Measurements from ENCODE around the gene PGS1.
A peak's percentile ranks its signal among the peaks of the same experiment; 100 is the strongest.

The PGS1 gene

GRCh38 chr17:78403822-78404221 lies 25.4 kb downstream of the PGS1 start:
- no peak for DNase-seq (ENCODE audit: low spot score)
- CTCF ChIA-PET: no interaction called here
- TF ChIP-seq, protein P1, sequence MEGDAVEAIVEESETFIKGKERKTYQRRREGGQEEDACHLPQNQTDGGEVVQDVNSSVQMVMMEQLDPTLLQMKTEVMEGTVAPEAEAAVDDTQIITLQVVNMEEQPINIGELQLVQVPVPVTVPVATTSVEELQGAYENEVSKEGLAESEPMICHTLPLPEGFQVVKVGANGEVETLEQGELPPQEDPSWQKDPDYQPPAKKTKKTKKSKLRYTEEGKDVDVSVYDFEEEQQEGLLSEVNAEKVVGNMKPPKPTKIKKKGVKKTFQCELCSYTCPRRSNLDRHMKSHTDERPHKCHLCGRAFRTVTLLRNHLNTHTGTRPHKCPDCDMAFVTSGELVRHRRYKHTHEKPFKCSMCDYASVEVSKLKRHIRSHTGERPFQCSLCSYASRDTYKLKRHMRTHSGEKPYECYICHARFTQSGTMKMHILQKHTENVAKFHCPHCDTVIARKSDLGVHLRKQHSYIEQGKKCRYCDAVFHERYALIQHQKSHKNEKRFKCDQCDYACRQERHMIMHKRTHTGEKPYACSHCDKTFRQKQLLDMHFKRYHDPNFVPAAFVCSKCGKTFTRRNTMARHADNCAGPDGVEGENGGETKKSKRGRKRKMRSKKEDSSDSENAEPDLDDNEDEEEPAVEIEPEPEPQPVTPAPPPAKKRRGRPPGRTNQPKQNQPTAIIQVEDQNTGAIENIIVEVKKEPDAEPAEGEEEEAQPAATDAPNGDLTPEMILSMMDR (conservative IDR thresholded peaks at IDR 0.05; ENCODE audit: low read depth): no peak
- POLR2A ChIA-PET (ENCODE audit: low non-redundant PET): no interaction called here
- H3K27ac ChIP-seq: no peak overlapping the region

DNA sequence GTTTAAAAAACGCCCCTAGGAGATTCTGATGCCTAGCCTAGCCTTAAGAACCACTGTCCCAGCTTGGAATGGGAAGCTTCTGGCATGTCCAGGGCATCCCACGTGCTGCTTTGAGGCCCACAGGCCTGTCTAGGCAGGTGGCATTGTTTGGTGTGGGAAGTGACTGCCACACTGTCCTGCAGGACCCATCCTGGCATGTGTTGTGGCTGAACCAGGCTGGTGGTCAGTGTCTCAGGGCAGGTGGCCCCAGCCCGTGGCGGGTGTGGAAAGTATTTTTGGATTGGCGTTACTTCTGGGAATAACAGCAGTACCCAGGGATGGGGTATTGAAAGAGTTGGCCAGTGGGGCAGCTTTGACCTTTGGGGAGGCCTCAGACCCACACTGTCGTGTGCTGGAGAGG lies 27.9 kb downstream of the PGS1 start:
- POLR2A ChIA-PET (ENCODE audit: low non-redundant PET): no interaction called here
- no peak overlapping the region for H3K27ac ChIP-seq
- TF ChIP-seq, protein P1 (conservative IDR thresholded peaks at IDR 0.05; ENCODE audit: low read depth): no peak
- DNase-seq (ENCODE audit: low spot score): no peak
- CTCF ChIA-PET: no interaction called here

- ChIA-PET POLR2A (ENCODE audit: low non-redundant PET) (no interaction called here), CTCF (no interaction called here)
- DNase-seq (ENCODE audit: low spot score): no peak
- TF ChIP-seq, protein P1 (conservative IDR thresholded peaks at IDR 0.05; ENCODE audit: low read depth): no peak
- H3K27ac ChIP-seq: peak overlapping the region; percentile 34
Measured at GRCh38 chr17:78406920-78407319, 28.5 kb downstream of the PGS1 start.

- CTCF ChIA-PET: interaction anchor here (0.7 kb wide), 1 partner anchor 322 kb away, joined by 3 read pairs; no protein-coding TSS in a partner anchor
- POLR2A ChIA-PET (ENCODE audit: low non-redundant PET): no interaction called here
Measured at GRCh38 chr17:78407387-78408000, 29.0 kb downstream of the PGS1 start.

DNA sequence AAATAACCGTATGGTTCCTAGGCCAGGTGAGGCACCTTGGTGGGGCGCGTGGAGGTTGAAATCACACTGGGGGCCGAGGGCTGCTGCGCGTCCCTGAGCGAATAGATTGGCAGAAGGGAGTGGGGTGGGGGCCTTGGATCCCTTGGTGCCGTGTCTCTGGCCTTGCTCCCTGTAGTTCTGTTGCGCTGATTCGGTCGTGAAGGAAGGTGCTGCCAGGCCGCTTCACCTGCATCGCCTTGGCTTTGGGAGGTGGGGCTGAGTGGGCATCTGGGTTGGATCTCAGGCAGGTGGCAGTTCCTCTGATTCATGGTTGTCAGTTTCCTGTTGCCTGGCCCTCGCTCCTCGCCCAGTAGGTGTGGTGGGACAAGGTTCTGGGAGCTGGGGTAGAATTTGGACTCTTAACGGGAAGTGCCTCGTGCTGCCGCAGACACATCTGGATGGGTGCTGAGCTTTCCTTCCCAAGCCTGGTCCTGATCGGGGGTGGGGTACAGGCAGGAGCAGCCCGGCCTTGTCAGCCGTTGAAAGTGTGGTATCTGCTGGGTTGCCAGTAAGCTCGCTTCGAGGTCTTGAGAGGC lies 30.1 kb downstream of the PGS1 start:
- CTCF ChIA-PET: interaction anchor here (0.6 to 0.7 kb wide), 2 partner anchors 10 to 323 kb away, joined by 3 read pairs; no protein-coding TSS in a partner anchor
- DNase-seq (ENCODE audit: low spot score): no peak
- POLR2A ChIA-PET (ENCODE audit: low non-redundant PET): no interaction called here
- H3K27ac ChIP-seq: peak overlapping the region; percentile 63
- TF ChIP-seq, protein P1 (conservative IDR thresholded peaks at IDR 0.05; ENCODE audit: low read depth): no peak

More at GRCh38 chr17:78407387-78408000, 29.0 kb downstream of the PGS1 start:
- TF ChIP-seq, protein P1 (conservative IDR thresholded peaks at IDR 0.05; ENCODE audit: low read depth): no peak
- H3K27ac ChIP-seq: peak overlapping the region; percentile 34
- DNase-seq (ENCODE audit: low spot score): no peak

GRCh38 chr17:78409191-78409928 lies 30.9 kb downstream of the PGS1 start:
- peak overlapping the region; percentile 63 for H3K27ac ChIP-seq
- TF ChIP-seq, protein P1 (conservative IDR thresholded peaks at IDR 0.05; ENCODE audit: low read depth): no peak
- ChIA-PET POLR2A (ENCODE audit: low non-redundant PET) (no interaction called here), CTCF (no interaction called here)
- peak; percentile 45 for DNase-seq (ENCODE audit: low spot score)
